ENCODE measurements around the gene ADAD2.

DNA sequence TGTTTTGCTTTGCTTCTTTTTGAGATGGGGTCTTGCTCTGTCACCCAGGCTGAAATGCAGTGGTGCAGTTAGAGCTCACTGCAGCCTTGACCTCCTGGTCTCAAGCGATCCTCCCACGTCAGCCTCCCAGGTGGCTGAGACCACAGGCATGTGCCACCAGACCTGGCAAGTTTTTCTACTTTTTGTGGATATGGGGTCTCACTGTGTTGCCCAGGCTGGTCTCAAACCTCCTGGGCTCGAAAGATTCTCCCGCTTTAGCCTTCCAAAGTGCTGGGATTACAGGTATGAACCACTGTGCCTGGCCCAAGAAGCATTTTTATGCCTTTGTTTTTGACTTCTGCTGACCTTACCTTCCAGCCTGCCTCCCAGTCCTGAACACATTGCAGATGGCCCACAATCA, 35.7 kb upstream of the ADAD2 start:
- TF ChIP-seq, protein P1, sequence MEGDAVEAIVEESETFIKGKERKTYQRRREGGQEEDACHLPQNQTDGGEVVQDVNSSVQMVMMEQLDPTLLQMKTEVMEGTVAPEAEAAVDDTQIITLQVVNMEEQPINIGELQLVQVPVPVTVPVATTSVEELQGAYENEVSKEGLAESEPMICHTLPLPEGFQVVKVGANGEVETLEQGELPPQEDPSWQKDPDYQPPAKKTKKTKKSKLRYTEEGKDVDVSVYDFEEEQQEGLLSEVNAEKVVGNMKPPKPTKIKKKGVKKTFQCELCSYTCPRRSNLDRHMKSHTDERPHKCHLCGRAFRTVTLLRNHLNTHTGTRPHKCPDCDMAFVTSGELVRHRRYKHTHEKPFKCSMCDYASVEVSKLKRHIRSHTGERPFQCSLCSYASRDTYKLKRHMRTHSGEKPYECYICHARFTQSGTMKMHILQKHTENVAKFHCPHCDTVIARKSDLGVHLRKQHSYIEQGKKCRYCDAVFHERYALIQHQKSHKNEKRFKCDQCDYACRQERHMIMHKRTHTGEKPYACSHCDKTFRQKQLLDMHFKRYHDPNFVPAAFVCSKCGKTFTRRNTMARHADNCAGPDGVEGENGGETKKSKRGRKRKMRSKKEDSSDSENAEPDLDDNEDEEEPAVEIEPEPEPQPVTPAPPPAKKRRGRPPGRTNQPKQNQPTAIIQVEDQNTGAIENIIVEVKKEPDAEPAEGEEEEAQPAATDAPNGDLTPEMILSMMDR (IDR thresholded peaks at IDR 0.05), result no peak
- no peak for TF ChIP-seq POLR2A (IDR thresholded peaks at IDR 0.05)

Data from esophagus squamous epithelium (tissue), 4 donors.